OCI-LY3 (cell line): Measurements from ENCODE around the gene LPP.

Experiments
- H2AFZ ChIP-seq: fragments of 200-600, 300-600 bp; shearing (Covaris generic); 2 replicates; pipeline ENCODE4 v1.6.0; 2014; ENCODE audit warnings: antibody characterized with exemption, low read depth, low read length
- H3K27ac ChIP-seq: fragments of 200-600, 300-600 bp; sonication (generic); 2 replicates; pipeline ENCODE4 v1.5.1; 2014; ENCODE audit warnings: mild to moderate bottlenecking, low read length, moderate library complexity, mixed read lengths
- H3K27me3 ChIP-seq: fragments of 200-600, 300-600 bp; sonication (generic); 2 replicates; pipeline ENCODE4 v1.6.1; 2014; ENCODE audit warnings: low read depth, low read length, mixed read lengths
- H3K36me3 ChIP-seq: fragments of 200-600, 300-600 bp; sonication (generic); replicated peaks from 2 replicates; pipeline ENCODE3; 2014; ENCODE audit warnings: low read depth, low read length, mixed read lengths
- H3K4me1 ChIP-seq: fragments of 300-600, 200-600 bp; sonication (generic); 2 replicates; pipeline ENCODE4 v1.6.1; 2014; ENCODE audit warnings: low read length, mixed read lengths
- H3K4me2 ChIP-seq: fragments of 200-600, 300-600 bp; sonication (generic); 2 replicates; pipeline ENCODE4 v1.6.1; 2014; ENCODE audit warnings: low read length, mixed read lengths
- H3K4me3 ChIP-seq: fragments of 300-600, 200-600 bp; sonication (generic); 2 replicates; pipeline ENCODE4 v1.5.1; 2014; ENCODE audit warnings: antibody characterized with exemption, mild to moderate bottlenecking, low read length, moderate library complexity
- H3K79me2 ChIP-seq: fragments of 300-600, 200-600 bp; shearing (Covaris generic); 2 replicates; pipeline ENCODE4 v1.6.1; 2014; ENCODE audit warnings: mild to moderate bottlenecking, low read length, mixed read lengths
- H3K9ac ChIP-seq: fragments of 300-600, 200-600 bp; shearing (Covaris generic); 2 replicates; pipeline ENCODE4 v1.6.0; 2014; ENCODE audit warnings: mild to moderate bottlenecking, low read length, moderate library complexity
- H3K9me3 ChIP-seq: fragments of 200-600, 300-600 bp; shearing (Covaris generic); 2 replicates; pipeline ENCODE4 v1.6.1; 2014; ENCODE audit warnings: low read length, mixed read lengths; ENCODE audit not compliant: insufficient read depth
- H4K20me1 ChIP-seq: fragments of 200-600, 300-600 bp; sonication (generic); 2 replicates; pipeline ENCODE4 v1.6.1; 2016; ENCODE audit warnings: low read length, mixed read lengths; ENCODE audit not compliant: insufficient read depth
- EZH2phosphoT487 ChIP-seq: fragments of 200-600 bp; shearing (Covaris generic); IDR thresholded peaks from 2 replicates; pipeline ENCODE4 v1.6.1; 2018; ENCODE audit warnings: antibody characterized with exemption, mixed run types, low read depth
- TF ChIP-seq, protein P1 (sequence below): fragments of 200-600, 300-600 bp; sonication (generic); IDR thresholded peaks from 2 replicates; pipeline ENCODE4 v1.5.1; 2014; ENCODE audit warnings: antibody characterized with exemption, low read length, low read depth

The LPP gene

DNA sequence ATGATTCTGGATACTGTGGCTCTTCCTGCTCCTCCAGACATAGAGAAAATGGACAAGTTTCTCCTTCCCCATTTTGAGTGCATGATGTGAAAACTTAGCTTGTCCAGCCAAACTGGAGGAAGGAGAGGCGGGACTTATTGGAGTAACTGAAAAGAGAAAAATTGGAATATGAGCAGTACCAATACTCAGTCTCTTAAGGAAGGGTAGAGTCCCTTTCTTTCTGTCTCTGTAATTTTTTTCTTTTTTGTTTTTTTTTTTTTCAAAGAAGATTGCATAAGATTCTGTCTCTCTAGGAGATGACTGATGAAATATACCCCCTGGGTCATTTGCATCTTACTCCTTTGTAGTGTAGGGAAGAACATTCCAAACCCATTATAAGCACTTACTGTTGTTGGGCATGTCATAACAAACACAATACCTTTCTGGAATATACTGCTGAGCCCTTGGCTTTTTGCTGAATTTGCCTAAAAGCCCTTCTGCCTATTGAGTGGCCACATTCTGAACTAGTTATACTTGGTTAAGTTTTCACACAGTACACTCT lies 519.8 kb downstream of the LPP start:
- no peaks in the 10 kb centered on the region for H4K20me1 ChIP-seq
- no peak overlapping the region for H3K9ac ChIP-seq
- peaks cover 22% of the 10 kb centered on the region for H3K4me1 ChIP-seq
- no peaks in the 10 kb centered on the region for H3K27me3 ChIP-seq
- H3K9me3 ChIP-seq = 0 out of 2 replicates have a peak, but pooled peaks cover 5% of the 10 kb centered on the region
- H3K4me2 ChIP-seq = no peak overlapping the region
- no peak overlapping the region for H2AFZ ChIP-seq
- no peaks in the 10 kb centered on the region for H3K36me3 ChIP-seq
- H3K79me2 ChIP-seq = no peaks in the 10 kb centered on the region
- no peak for TF ChIP-seq EZH2phosphoT487
- TF ChIP-seq, protein P1, sequence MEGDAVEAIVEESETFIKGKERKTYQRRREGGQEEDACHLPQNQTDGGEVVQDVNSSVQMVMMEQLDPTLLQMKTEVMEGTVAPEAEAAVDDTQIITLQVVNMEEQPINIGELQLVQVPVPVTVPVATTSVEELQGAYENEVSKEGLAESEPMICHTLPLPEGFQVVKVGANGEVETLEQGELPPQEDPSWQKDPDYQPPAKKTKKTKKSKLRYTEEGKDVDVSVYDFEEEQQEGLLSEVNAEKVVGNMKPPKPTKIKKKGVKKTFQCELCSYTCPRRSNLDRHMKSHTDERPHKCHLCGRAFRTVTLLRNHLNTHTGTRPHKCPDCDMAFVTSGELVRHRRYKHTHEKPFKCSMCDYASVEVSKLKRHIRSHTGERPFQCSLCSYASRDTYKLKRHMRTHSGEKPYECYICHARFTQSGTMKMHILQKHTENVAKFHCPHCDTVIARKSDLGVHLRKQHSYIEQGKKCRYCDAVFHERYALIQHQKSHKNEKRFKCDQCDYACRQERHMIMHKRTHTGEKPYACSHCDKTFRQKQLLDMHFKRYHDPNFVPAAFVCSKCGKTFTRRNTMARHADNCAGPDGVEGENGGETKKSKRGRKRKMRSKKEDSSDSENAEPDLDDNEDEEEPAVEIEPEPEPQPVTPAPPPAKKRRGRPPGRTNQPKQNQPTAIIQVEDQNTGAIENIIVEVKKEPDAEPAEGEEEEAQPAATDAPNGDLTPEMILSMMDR = no peak
- H3K4me3 ChIP-seq = no peak overlapping the region
- H3K27ac ChIP-seq = no peak overlapping the region

DNA sequence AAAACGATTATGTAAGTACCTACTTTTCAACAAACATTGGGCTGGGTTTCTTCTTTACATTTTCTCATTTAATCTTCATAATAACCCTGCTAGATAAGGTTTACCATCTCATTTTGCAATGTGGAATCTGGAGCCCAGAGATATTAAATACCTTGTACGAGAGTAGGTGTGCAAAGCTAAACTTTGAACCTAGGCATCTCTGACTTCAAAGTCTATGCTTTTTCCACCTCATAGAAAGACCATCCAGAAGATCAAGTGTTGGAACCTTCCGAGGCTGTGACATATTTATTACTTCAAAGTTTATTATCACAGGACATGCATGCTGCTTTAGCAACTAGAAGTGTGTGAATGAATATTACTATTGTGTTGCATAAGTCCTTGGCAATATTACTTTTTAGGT lies 520.6 kb downstream of the LPP start:
- no peak for TF ChIP-seq EZH2phosphoT487
- TF ChIP-seq, protein P1 = no peak
- H3K79me2 ChIP-seq = no peaks in the 10 kb centered on the region
- H3K4me3 ChIP-seq = no peak overlapping the region
- no peak overlapping the region for H3K9ac ChIP-seq
- H3K4me2 ChIP-seq = no peak overlapping the region
- H3K4me1 ChIP-seq = peaks cover 23% of the 10 kb centered on the region
- H3K9me3 ChIP-seq = 0 out of 2 replicates have a peak, but pooled peaks cover 5% of the 10 kb centered on the region
- H2AFZ ChIP-seq = no peak overlapping the region
- H4K20me1 ChIP-seq = no peaks in the 10 kb centered on the region
- H3K36me3 ChIP-seq = no peaks in the 10 kb centered on the region
- no peaks in the 10 kb centered on the region for H3K27me3 ChIP-seq
- no peak overlapping the region for H3K27ac ChIP-seq

DNA sequence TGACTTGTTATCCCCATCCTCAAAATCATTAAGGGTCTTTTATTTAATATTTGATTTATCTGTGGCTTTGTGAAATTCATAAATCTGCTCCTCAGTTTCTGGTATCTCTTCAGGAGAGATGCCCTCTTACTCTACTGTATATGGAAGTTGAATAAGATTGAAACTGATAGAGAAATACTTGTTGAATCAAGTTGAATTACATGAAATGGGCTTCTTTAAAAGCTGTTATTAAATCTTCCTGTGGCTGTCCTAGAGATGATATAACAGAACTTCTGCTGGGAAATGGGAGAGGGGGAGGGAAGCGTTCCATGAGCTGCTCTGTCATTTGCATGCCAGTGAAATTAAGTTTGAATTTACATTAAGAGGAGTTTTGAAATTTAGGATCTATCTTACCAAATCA lies 523.4 kb downstream of the LPP start:
- peaks cover 29% of the 10 kb centered on the region for H3K4me1 ChIP-seq
- no peaks in the 10 kb centered on the region for H4K20me1 ChIP-seq
- H3K79me2 ChIP-seq = no peaks in the 10 kb centered on the region
- 0 out of 2 replicates have a peak, but pooled peaks cover 5% of the 10 kb centered on the region for H3K9me3 ChIP-seq
- no peak overlapping the region for H3K4me3 ChIP-seq
- no peak overlapping the region for H3K4me2 ChIP-seq
- no peak overlapping the region for H3K9ac ChIP-seq
- H3K27ac ChIP-seq = no peak overlapping the region
- H3K27me3 ChIP-seq = no peaks in the 10 kb centered on the region
- no peaks in the 10 kb centered on the region for H3K36me3 ChIP-seq
- no peak overlapping the region for H2AFZ ChIP-seq
- TF ChIP-seq EZH2phosphoT487 = no peak
- TF ChIP-seq, protein P1 = no peak

DNA sequence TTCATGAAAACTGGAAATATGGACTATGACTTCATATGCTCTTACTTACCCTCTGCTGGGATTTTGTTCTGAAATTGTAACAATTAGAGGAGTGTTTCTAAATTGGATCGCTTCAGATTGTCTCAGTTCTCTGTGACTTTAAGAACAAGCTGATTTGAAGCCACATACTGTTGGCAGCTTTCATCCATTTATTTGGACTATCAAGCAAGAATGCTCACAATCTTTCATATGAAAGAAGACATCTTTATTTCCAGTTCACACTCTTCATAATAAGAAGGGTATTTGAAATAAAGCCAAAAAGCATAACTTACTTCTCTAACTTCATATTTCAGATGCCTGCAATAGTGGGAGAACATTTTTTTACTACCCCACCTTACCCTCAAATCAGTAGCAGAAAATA lies 526.2 kb downstream of the LPP start:
- Histone ChIP-seq H3K9me3 (0 out of 2 replicates have a peak, but pooled peaks cover 5% of the 10 kb centered on the region), H3K9ac (no peak overlapping the region), H3K4me1 (peaks cover 54% of the 10 kb centered on the region), H2AFZ (no peak overlapping the region), H3K27ac (no peak overlapping the region), H4K20me1 (no peaks in the 10 kb centered on the region), H3K36me3 (no peaks in the 10 kb centered on the region), H3K4me2 (no peak overlapping the region), H3K79me2 (no peaks in the 10 kb centered on the region), H3K27me3 (no peaks in the 10 kb centered on the region), H3K4me3 (no peak overlapping the region)
- TF ChIP-seq, protein P1 = no peak
- no peak for TF ChIP-seq EZH2phosphoT487
